HepG2 (cell line): ENCODE data around the gene MYLK. TPM values are rescaled to one million over a fixed set of nuclear protein-coding genes. Genes with fewer than 3 reads are reported as not detected.

Source experiments
- AKNA ChIP-seq: sonication (generic); formaldehyde crosslinking; IDR thresholded peaks from 2 replicates; pipeline ENCODE4 v1.4.0; 2020; ENCODE audit warnings: missing genetic modification reagents, borderline replicate concordance
- EP300 ChIP-seq, 3 experiments: sonication (generic) in 1 of 3; formaldehyde crosslinking in 1 of 3; IDR thresholded peaks; 2 replicates each; pipeline versions ENCODE4 v1.5.1 to v1.6.1; 2011 to 2020; ENCODE audit warnings: low read depth in 2 of 3, low read length in 2 of 3, borderline replicate concordance in 1 of 3, improper control_type of control experiment in 1 of 3, mild to moderate bottlenecking in 1 of 3, missing genetic modification reagents in 1 of 3, moderate library complexity in 1 of 3
- HDAC1 ChIP-seq: sonication (generic); formaldehyde crosslinking; IDR thresholded peaks from 2 replicates; pipeline ENCODE4 v1.5.1; 2020; ENCODE audit warnings: mild to moderate bottlenecking, missing genetic modification reagents
- PHF21A ChIP-seq: sonication (generic); formaldehyde crosslinking; IDR thresholded peaks from 2 replicates; pipeline ENCODE4 v1.5.0; 2020; ENCODE audit warnings: mild to moderate bottlenecking, missing genetic modification reagents
- PLRG1 ChIP-seq: fragments of 450-650 bp; conservative IDR thresholded peaks from 2 replicates; pipeline ENCODE4 v1.6.1; 2016
- ZNF710 ChIP-seq: sonication (generic); formaldehyde crosslinking; IDR thresholded peaks from 2 replicates; pipeline ENCODE4 v1.5.0; 2020; ENCODE audit warnings: mild to moderate bottlenecking, missing genetic modification reagents, borderline replicate concordance
- ZNF747 ChIP-seq: sonication (generic); formaldehyde crosslinking; IDR thresholded peaks from 2 replicates; pipeline ENCODE4 v1.8.1; 2023; ENCODE audit warnings: missing genetic modification reagents, mild to moderate bottlenecking, borderline replicate concordance
- polyA plus RNA-seq, 8 experiments: library from polyadenylated mRNA; depleted of rRNA in 3 of 8; stranded (reverse) in 7 of 8; unstranded in 1 of 8; fragments of >200 nt; fragmentation: Illumina TruSeq in 4 of 8; extraction: Trizol in 4 of 8; gene quantifications; 2 replicates each; pipeline versions ENCODE4 v1.2.1 to v1.2.3, GENCODE V29; 2011 to 2016; ENCODE audit warnings: low read depth in 4 of 8, missing spikeins in 1 of 8, mixed read lengths in 1 of 8; ENCODE audit not compliant: insufficient read depth in 1 of 8
- total RNA-seq, 5 experiments: library from RNA; depleted of rRNA; stranded (reverse); fragments of >200 nt; fragmentation: Illumina TruSeq; extraction: Trizol; gene quantifications; 2 replicates each; pipeline ENCODE4 v1.2.3, GENCODE V29; 2016; ENCODE audit warnings: low read depth in 1 of 5
- TF ChIP-seq, protein P1 (sequence below): sonication (generic); formaldehyde crosslinking; IDR thresholded peaks from 2 replicates; pipeline ENCODE4 v1.5.1; 2020; ENCODE audit warnings: mild to moderate bottlenecking, missing genetic modification reagents
- TF ChIP-seq, protein P2 (sequence below), 2 experiments: sonication (generic) in 1 of 2; formaldehyde crosslinking in 1 of 2; IDR thresholded peaks; 2 replicates each; pipeline versions ENCODE4 v1.4.0 to v1.6.1; 2016 to 2020; ENCODE audit warnings: borderline replicate concordance in 1 of 2, low read depth in 1 of 2, mild to moderate bottlenecking in 1 of 2, missing genetic modification reagents in 1 of 2

MYLK gene
- total and polyA plus RNA-seq, 2 of the 13 experiments (the other 11 are each of a cell fraction or from before 2014, with no cell fraction given), result 10.6 to 34.9 TPM

DNA sequence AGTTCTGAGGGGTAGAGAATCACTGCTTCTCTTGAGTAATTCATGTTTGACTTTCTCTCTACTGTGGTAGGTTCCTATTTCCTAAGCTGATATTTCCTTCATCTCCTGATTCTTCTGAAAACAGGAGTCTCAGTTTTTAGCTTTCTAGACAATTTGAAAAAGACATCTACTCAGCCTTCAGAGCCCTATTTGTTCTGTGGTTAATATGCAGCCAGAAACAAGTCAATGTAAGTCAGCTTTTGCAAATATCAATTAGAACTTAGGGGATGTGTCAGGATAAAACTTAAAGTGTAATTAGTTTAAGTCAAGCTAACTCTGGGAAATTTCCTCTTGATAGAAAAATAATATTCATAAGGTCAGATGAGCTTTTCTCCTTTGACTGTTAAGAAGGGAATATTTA lies 277.6 kb downstream of the MYLK start (continued):
- TF ChIP-seq ZNF710 (CRISPR knock-in tag) (no peak), EP300 (IDR thresholded peaks at IDR 0.05; ENCODE audit: low read depth in 2 of 2, low read length in 2 of 2) (peak in 1 of 2 experiments; percentile 42; a peak in 1 of 4 replicates), EP300 (CRISPR knock-in tag; IDR thresholded peaks at IDR 0.05; ENCODE audit: borderline replicate concordance) (no peak), AKNA (CRISPR knock-in tag) (no peak), PLRG1 (no peak), ZNF747 (CRISPR knock-in tag) (no peak), HDAC1 (no peak), PHF21A (no peak)
- TF ChIP-seq, protein P1, sequence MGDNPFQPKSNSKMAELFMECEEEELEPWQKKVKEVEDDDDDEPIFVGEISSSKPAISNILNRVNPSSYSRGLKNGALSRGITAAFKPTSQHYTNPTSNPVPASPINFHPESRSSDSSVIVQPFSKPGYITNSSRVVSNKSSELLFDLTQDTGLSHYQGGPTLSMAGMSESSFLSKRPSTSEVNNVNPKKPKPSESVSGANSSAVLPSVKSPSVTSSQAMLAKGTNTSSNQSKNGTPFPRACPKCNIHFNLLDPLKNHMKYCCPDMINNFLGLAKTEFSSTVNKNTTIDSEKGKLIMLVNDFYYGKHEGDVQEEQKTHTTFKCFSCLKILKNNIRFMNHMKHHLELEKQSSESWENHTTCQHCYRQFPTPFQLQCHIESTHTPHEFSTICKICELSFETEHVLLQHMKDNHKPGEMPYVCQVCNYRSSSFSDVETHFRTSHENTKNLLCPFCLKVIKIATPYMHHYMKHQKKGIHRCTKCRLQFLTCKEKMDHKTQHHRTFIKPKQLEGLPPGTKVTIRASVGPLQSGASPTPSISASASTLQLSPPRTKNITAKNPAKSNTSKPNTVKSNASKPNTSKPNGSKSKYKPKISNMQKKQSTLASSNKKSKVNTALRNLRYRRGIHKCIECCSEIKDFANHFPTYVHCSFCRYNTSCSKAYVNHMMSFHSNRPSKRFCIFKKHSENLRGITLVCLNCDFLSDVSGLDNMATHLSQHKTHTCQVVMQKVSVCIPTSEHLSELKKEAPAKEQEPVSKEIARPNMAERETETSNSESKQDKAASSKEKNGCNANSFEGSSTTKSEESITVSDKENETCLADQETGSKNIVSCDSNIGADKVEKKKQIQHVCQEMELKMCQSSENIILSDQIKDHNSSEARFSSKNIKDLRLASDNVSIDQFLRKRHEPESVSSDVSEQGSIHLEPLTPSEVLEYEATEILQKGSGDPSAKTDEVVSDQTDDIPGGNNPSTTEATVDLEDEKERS (CRISPR knock-in tag), result no peak
- TF ChIP-seq, protein P2, sequence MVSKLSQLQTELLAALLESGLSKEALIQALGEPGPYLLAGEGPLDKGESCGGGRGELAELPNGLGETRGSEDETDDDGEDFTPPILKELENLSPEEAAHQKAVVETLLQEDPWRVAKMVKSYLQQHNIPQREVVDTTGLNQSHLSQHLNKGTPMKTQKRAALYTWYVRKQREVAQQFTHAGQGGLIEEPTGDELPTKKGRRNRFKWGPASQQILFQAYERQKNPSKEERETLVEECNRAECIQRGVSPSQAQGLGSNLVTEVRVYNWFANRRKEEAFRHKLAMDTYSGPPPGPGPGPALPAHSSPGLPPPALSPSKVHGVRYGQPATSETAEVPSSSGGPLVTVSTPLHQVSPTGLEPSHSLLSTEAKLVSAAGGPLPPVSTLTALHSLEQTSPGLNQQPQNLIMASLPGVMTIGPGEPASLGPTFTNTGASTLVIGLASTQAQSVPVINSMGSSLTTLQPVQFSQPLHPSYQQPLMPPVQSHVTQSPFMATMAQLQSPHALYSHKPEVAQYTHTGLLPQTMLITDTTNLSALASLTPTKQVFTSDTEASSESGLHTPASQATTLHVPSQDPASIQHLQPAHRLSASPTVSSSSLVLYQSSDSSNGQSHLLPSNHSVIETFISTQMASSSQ (IDR thresholded peaks at IDR 0.05; ENCODE audit: low read depth), result peak; percentile 91
- TF ChIP-seq, protein P2 (CRISPR knock-in tag; IDR thresholded peaks at IDR 0.05; ENCODE audit: borderline replicate concordance), result peak; percentile 35; the same call in 1 of the 2 replicates
